ENCODE data around the gene TMUB1.

Gene TMUB1

GRCh38 chr7:151083071-151083823 is at the start of gene TMUB1:
TSS of gene TMUB1 (minus strand) at chr7:151083493. CDS start at chr7:151082563, 930 bp downstream.
- DNase-seq, result peak; percentile 81

- DNase-seq, result no peak
Observed at GRCh38 chr7:151132461-151133205, 49.3 kb upstream of the TMUB1 start.

GRCh38 chr7:151131592-151132293 is 48.5 kb upstream of the TMUB1 start:
- DNase-seq, result no peak

- no peak for DNase-seq
Observed at GRCh38 chr7:151131224-151131591, 47.9 kb upstream of the TMUB1 start.

- DNase-seq, result no peak
Observed at GRCh38 chr7:151130741-151131157, 47.5 kb upstream of the TMUB1 start.

- no peak for DNase-seq
Observed at GRCh38 chr7:151129960-151130591, 46.8 kb upstream of the TMUB1 start.

- no peak for DNase-seq
Observed at GRCh38 chr7:151129117-151129959, 46.0 kb upstream of the TMUB1 start.

GRCh38 chr7:151128716-151129115 is 45.4 kb upstream of the TMUB1 start:
- no peak for DNase-seq

GRCh38 chr7:151128144-151128543 is 44.9 kb upstream of the TMUB1 start:
- no peak for DNase-seq

- DNase-seq, result no peak
Observed at GRCh38 chr7:151126491-151127137, 43.3 kb upstream of the TMUB1 start.

GRCh38 chr7:151125846-151126481 is 42.7 kb upstream of the TMUB1 start:
- no peak for DNase-seq

- no peak for DNase-seq
Observed at GRCh38 chr7:151125470-151125845, 42.2 kb upstream of the TMUB1 start.

- no peak for DNase-seq
Observed at GRCh38 chr7:151124899-151125399, 41.7 kb upstream of the TMUB1 start.

GRCh38 chr7:151124481-151124880 is 41.2 kb upstream of the TMUB1 start:
- DNase-seq, result no peak

GRCh38 chr7:151123822-151124464 is 40.6 kb upstream of the TMUB1 start:
- DNase-seq, result peak; percentile 67

- DNase-seq, result no peak
Observed at GRCh38 chr7:151123158-151123821, 40.0 kb upstream of the TMUB1 start.

GRCh38 chr7:151122796-151123157 is 39.5 kb upstream of the TMUB1 start:
- DNase-seq, result no peak

- no peak for DNase-seq
Observed at GRCh38 chr7:151122276-151122675, 39.0 kb upstream of the TMUB1 start.

GRCh38 chr7:151121380-151122170 is 38.3 kb upstream of the TMUB1 start:
- DNase-seq, result no peak

Data from NCI-H146 (cell line).